Hepatocyte (in vitro differentiated cells): ENCODE data around the gene LRRC45. TPM values are rescaled to one million over a fixed set of nuclear protein-coding genes. Genes with fewer than 3 reads are reported as not detected.

ENCODE experiments used
- DNase-seq: peaks from one replicate; pipeline ENCODE4 v3.0.0-alpha.2; 2016; ENCODE audit warnings: low spot score
- H2AFZ ChIP-seq: fragments of 200-600 bp; sonication (generic); 2 replicates; pipeline ENCODE4 v1.6.0; 2016; ENCODE audit warnings: antibody characterized with exemption, mild to moderate bottlenecking
- H3K27ac ChIP-seq: fragments of 200-600 bp; sonication (generic); 2 replicates; pipeline ENCODE4 v1.5.1; 2016; ENCODE audit warnings: mild to moderate bottlenecking
- H3K27me3 ChIP-seq: fragments of 200-600 bp; sonication (generic); 2 replicates; pipeline ENCODE4 v1.6.1; 2016
- H3K36me3 ChIP-seq: fragments of 200-600 bp; sonication (generic); replicated peaks from 2 replicates; pipeline ENCODE4 v1.5.1; 2016; ENCODE audit warnings: low read depth; ENCODE audit not compliant: insufficient read depth
- H3K4me1 ChIP-seq: fragments of 200-600 bp; sonication (generic); 2 replicates; pipeline ENCODE4 v1.5.1; 2016; ENCODE audit warnings: mild to moderate bottlenecking, moderate library complexity; ENCODE audit not compliant: insufficient read depth
- H3K4me2 ChIP-seq: fragments of 200-600 bp; sonication (generic); 2 replicates; pipeline ENCODE4 v1.6.0; 2016
- H3K4me3 ChIP-seq: fragments of 200-600 bp; sonication (generic); 2 replicates; pipeline ENCODE4 v1.5.1; 2016; ENCODE audit warnings: mild to moderate bottlenecking
- H3K79me2 ChIP-seq: fragments of 200-600 bp; sonication (generic); 2 replicates; pipeline ENCODE4 v1.6.0; 2017; ENCODE audit warnings: mild to moderate bottlenecking
- H3K9me2 ChIP-seq: fragments of 200-600 bp; sonication (generic); replicated peaks from 2 replicates; pipeline ENCODE4 v1.6.0; 2017; ENCODE audit warnings: mild to moderate bottlenecking; ENCODE audit not compliant: insufficient read depth
- H3K9me3 ChIP-seq: fragments of 200-600 bp; sonication (generic); 2 replicates; pipeline ENCODE4 v1.5.1; 2016; ENCODE audit warnings: low read depth, mild to moderate bottlenecking
- H4K20me1 ChIP-seq: fragments of 200-600 bp; sonication (generic); 2 replicates; pipeline ENCODE4 v1.6.0; 2016; ENCODE audit warnings: mild to moderate bottlenecking; ENCODE audit not compliant: insufficient read depth, poor library complexity, severe bottlenecking
- EZH2 ChIP-seq: fragments of 200-600 bp; sonication (generic); IDR thresholded peaks from 2 replicates; pipeline ENCODE4 v1.6.1; 2016; ENCODE audit warnings: antibody characterized with exemption, mild to moderate bottlenecking, borderline replicate concordance
- EZH2phosphoT487 ChIP-seq: fragments of 200-600 bp; sonication (generic); IDR thresholded peaks from one replicate; pipeline ENCODE4 v1.6.1; 2018; ENCODE audit warnings: antibody characterized with exemption, mild to moderate bottlenecking, low read depth, moderate library complexity; ENCODE audit not compliant: unreplicated experiment, severe bottlenecking
- WGBS: methylation state at CpG from one replicate; pipeline ENCODE4 v1.1.6; 2016; ENCODE audit warnings: low lambda C conversion rate; ENCODE audit errors: missing lambda C conversion rate; 5-methylcytosine and 5-hydroxymethylcytosine counted together
- polyA plus RNA-seq: library from polyadenylated mRNA; unstranded; fragments of >200 nt; fragmentation: Nextera tagmentation; extraction: Ambion mirVana; gene quantifications from 2 replicates; pipeline ENCODE4 v1.2.1, GENCODE V29; 2016
- total RNA-seq: library from RNA; depleted of rRNA; stranded (reverse); fragments of >200 nt; gene quantifications from 2 replicates; pipeline ENCODE4 v1.2.3, GENCODE V29; 2014
- TF ChIP-seq, protein P1 (sequence below): fragments of 200-600 bp; sonication (generic); IDR thresholded peaks from 2 replicates; pipeline ENCODE4 v1.5.1; 2016; ENCODE audit warnings: antibody characterized with exemption, mild to moderate bottlenecking; ENCODE audit not compliant: poor library complexity

The LRRC45 gene
- total and polyA plus RNA-seq, 2 experiments from 2014 or later: 12.8 to 14.7 TPM

DNA sequence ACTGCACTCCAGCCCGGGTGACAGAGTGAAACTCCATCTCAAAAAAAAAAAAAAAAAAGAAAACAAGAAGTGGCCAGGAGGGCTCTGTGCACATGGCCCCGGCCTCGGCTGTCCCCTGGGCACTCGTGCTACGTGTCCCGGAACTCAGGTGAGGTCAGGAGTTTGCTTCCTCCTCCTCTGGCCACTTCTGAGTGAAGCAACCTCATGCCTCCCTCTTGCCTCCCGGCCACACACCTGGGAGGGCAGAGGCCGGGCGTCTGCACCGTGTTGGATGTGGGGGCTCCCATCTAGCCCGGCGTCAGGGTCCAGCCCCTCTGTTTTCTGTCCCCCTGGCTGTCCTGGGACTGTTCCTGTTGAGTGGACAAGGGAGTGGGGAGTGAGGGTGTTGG is 23.5 kb upstream of the LRRC45 start:
- Histone ChIP-seq H2AFZ (no peak overlapping the region), H3K27me3 (no peaks in the 10 kb centered on the region), H4K20me1 (no peaks in the 10 kb centered on the region), H3K27ac (no peak overlapping the region), H3K9me3 (no peaks in the 10 kb centered on the region), H3K4me3 (no peak overlapping the region), H3K36me3 (no peaks in the 10 kb centered on the region), H3K4me1 (peaks cover 29% of the 10 kb centered on the region), H3K79me2 (peaks cover 7% of the 10 kb centered on the region), H3K4me2 (no peak overlapping the region), H3K9me2 (no peaks in the 10 kb centered on the region)
- no peak for DNase-seq
- TF ChIP-seq, protein P1, sequence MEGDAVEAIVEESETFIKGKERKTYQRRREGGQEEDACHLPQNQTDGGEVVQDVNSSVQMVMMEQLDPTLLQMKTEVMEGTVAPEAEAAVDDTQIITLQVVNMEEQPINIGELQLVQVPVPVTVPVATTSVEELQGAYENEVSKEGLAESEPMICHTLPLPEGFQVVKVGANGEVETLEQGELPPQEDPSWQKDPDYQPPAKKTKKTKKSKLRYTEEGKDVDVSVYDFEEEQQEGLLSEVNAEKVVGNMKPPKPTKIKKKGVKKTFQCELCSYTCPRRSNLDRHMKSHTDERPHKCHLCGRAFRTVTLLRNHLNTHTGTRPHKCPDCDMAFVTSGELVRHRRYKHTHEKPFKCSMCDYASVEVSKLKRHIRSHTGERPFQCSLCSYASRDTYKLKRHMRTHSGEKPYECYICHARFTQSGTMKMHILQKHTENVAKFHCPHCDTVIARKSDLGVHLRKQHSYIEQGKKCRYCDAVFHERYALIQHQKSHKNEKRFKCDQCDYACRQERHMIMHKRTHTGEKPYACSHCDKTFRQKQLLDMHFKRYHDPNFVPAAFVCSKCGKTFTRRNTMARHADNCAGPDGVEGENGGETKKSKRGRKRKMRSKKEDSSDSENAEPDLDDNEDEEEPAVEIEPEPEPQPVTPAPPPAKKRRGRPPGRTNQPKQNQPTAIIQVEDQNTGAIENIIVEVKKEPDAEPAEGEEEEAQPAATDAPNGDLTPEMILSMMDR: no peak
- no peak for TF ChIP-seq EZH2
- TF ChIP-seq EZH2phosphoT487: no peak
- WGBS: 95% methylated on average over 11 of the region's 12 CpGs

DNA sequence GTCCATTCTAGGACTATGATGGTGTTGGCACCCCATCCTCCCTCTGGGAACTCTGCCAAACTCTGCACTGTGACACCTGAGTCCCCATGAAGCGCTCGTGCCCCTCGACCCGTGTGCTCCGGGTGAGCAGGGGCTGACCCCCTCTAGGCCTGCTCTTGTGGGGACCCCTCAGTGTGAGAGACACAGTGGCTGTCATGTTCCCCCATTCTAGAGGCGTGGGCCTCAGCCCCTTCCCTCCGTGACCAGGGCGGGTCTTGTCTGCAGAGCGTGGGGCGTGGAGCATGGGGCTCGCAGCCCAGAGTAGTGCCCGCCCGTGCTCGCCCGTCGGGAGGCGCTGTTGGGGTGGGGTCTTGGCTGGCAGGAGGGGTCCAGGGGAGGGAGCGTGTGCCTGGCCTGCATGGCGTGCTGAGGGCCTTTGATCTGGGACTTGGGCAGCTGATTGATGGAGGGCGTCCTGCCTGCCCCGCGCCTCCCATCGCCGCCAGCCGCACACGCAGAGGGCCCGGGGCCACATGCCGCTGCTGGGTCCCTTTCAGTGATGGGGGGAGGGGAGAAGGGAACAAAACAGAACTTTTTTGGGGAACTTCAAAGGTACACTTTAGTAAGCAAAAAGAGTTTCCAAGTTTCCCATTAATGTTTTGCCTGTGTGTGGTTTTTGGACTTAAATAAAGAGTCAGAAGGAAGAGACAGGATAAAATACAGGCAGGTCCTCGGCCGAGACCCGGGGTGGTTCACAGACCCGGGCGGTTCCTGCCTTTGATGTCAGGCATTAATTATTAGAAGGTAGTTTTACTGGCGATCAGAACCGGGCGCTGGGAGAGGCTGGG is 22.9 kb upstream of the LRRC45 start:
- Histone ChIP-seq H3K27ac (no peak overlapping the region), H3K27me3 (no peaks in the 10 kb centered on the region), H2AFZ (no peak overlapping the region), H3K4me1 (peaks cover 29% of the 10 kb centered on the region), H3K4me3 (no peak overlapping the region), H3K4me2 (no peak overlapping the region), H3K9me2 (no peaks in the 10 kb centered on the region), H3K9me3 (no peaks in the 10 kb centered on the region), H3K36me3 (no peaks in the 10 kb centered on the region), H3K79me2 (peaks cover 7% of the 10 kb centered on the region), H4K20me1 (no peaks in the 10 kb centered on the region)
- TF ChIP-seq EZH2 (no peak), EZH2phosphoT487 (no peak)
- TF ChIP-seq, protein P1: no peak
- DNase-seq: no peak
- WGBS: 84% methylated on average over 28 of the region's 36 CpGs

DNA sequence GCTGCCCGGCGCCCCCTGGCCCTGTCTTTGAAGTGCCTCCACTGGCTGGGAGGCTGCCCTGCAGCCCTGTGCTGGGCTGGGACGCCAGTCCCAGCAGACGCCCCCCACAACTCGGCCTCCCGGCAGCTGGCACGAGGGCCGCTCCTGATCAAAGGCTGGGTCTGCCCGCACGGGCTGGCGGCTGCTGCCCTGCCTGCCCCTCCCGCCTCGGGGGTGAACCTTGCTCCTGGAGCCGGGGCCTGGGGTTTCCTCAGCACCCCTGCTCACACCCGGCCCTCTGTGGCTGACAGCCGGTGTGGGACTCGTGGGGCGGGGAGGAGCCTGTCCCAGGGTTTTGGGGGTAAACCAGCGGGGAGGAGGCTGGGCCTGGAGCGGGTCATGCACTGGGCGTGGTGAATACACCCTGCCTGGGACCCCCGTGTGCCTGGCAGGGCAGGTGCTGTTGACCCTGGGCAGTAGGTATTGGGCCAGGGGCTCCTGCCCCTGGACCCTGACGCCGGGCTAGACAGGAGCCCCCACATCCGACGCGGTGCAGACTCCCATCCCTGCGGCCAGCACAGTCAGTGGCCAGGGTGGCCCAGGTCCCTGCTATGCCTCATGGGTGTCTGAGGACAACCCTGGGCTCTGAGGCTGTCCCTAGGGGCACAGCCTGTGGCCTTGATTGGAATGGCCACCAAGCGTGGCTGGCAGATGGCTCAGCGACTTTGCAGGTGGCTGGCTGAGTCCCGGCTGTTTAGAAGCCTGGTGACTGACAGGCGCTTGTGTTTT is 22.1 kb upstream of the LRRC45 start:
- Histone ChIP-seq H3K27ac (no peak overlapping the region), H4K20me1 (no peaks in the 10 kb centered on the region), H3K9me3 (no peaks in the 10 kb centered on the region), H2AFZ (no peak overlapping the region), H3K4me2 (no peak overlapping the region), H3K79me2 (peaks cover 7% of the 10 kb centered on the region), H3K4me3 (no peak overlapping the region), H3K27me3 (no peaks in the 10 kb centered on the region), H3K4me1 (peaks cover 29% of the 10 kb centered on the region), H3K9me2 (no peaks in the 10 kb centered on the region), H3K36me3 (no peaks in the 10 kb centered on the region)
- no peak for DNase-seq
- whole genome bisulfite sequencing: 91% methylated on average over 29 of the region's 32 CpGs
- TF ChIP-seq EZH2phosphoT487 (no peak), EZH2 (no peak)
- TF ChIP-seq, protein P1: no peak
